OCI-LY7 (cell line): ENCODE measurements around the gene KCNIP4.

Experiments used
- EZH2phosphoT487 ChIP-seq: fragments of 200-600 bp; sonication (generic); IDR thresholded peaks from 2 replicates; pipeline ENCODE4 v1.6.1; 2018; ENCODE audit warnings: low read depth, borderline replicate concordance, mild to moderate bottlenecking, mixed run types, antibody characterized with exemption, low read length, moderate library complexity, mixed read lengths
- TF ChIP-seq, protein P1 (sequence below): fragments of 200-600 bp; sonication (generic); conservative IDR thresholded peaks from 2 replicates; pipeline ENCODE4 v1.5.1; 2014; ENCODE audit warnings: mild to moderate bottlenecking, antibody characterized with exemption, low read length, moderate library complexity, mixed read lengths

DNA sequence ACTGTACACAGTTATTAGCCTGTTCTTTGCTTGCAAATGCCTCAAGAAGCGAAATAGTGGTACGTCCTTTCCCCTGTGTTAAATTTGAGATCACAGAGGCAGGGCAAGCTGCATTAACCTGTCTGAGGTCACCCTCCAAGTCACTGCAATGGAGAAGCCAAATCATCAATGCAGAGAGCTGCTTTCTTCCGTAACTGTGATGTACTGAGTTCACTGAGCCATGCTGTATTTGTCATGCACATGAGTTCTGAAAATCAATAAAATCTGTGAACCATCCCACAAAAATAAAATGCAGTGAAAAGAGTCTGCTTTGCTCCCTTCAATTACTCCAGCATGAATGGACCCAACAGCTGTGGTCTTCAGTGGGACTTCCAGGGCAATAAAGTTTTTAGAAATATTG lies 393.5 kb downstream of the KCNIP4 start:
- TF ChIP-seq, protein P1, sequence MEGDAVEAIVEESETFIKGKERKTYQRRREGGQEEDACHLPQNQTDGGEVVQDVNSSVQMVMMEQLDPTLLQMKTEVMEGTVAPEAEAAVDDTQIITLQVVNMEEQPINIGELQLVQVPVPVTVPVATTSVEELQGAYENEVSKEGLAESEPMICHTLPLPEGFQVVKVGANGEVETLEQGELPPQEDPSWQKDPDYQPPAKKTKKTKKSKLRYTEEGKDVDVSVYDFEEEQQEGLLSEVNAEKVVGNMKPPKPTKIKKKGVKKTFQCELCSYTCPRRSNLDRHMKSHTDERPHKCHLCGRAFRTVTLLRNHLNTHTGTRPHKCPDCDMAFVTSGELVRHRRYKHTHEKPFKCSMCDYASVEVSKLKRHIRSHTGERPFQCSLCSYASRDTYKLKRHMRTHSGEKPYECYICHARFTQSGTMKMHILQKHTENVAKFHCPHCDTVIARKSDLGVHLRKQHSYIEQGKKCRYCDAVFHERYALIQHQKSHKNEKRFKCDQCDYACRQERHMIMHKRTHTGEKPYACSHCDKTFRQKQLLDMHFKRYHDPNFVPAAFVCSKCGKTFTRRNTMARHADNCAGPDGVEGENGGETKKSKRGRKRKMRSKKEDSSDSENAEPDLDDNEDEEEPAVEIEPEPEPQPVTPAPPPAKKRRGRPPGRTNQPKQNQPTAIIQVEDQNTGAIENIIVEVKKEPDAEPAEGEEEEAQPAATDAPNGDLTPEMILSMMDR, result no peak
- no peak for TF ChIP-seq EZH2phosphoT487
